Measurements from ENCODE around the gene PRND. TPM values are rescaled to one million over a fixed set of nuclear protein-coding genes. Genes with fewer than 3 reads are reported as not detected.

PRND gene
- total and polyA plus RNA-seq, 2 donors (not counting 1 experiment from before 2014, with no cell fraction given): not detected

DNA sequence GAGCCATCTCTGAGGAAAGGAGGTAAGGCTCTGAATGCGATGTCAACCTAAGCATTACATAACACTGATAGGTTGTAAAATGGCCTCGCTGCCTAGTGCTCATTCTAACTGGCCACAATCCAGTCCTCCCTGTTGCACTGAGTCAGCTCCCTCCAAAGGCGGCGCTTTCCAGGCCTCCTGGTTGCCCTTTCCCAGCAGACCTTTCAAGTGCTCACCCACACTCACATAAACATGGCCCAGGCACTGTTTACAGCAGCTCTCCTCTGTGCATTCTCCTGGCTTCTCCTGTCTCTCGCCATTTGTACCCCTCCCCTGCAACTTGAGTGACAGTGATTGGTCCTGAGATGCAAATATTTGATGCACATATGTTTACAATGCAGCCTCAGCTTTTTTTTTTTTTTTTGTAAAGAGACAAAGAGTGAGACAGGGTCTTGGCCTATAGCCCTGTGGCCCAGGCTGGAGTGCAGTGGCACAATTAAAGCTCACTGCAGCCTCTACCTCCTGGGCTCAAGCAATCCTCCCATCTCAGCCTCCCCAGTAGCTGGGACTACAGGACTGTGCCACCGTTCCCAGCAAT lies 36.8 kb upstream of the PRND start:
- Histone ChIP-seq H3K9ac (ENCODE audit: insufficient read depth, low read length) (no peak overlapping the region), H3K9me3 (ENCODE audit: control insufficient read depth, insufficient read depth, low read depth, low read length) (no peaks in the 10 kb centered on the region), H2AFZ (ENCODE audit: low read length) (no peak overlapping the region), H3K4me3 (replicated peaks in 1 of 4; ENCODE audit: control extremely low read depth in 1 of 4, insufficient read depth in 1 of 4, low read depth in 3 of 4, low read length in 4 of 4) (no peak overlapping the region), H3K4me1 (ENCODE audit: control insufficient read depth, extremely low read depth, insufficient read depth, low read length) (no peaks in the 10 kb centered on the region), H3K27ac (ENCODE audit: insufficient read depth, low read length) (no peak overlapping the region), H3K79me2 (ENCODE audit: control insufficient read depth, insufficient read depth, low read length) (peaks cover 14% of the 10 kb centered on the region), H3K36me3 (ENCODE audit: control insufficient read depth, insufficient read depth, low read length) (no peaks in the 10 kb centered on the region), H3K4me2 (ENCODE audit: extremely low read depth, insufficient read depth, low read length) (no peak overlapping the region), H3K27me3 (ENCODE audit: control insufficient read depth, insufficient read depth, low read length) (peaks cover 2% of the 10 kb centered on the region), H4K20me1 (ENCODE audit: control insufficient read depth, extremely low read depth, insufficient read depth, low read length) (no peaks in the 10 kb centered on the region)
- no peak for TF ChIP-seq EZH2 (IDR thresholded peaks at IDR 0.05; ENCODE audit: low read length, missing control alignments)
- TF ChIP-seq, protein P1, sequence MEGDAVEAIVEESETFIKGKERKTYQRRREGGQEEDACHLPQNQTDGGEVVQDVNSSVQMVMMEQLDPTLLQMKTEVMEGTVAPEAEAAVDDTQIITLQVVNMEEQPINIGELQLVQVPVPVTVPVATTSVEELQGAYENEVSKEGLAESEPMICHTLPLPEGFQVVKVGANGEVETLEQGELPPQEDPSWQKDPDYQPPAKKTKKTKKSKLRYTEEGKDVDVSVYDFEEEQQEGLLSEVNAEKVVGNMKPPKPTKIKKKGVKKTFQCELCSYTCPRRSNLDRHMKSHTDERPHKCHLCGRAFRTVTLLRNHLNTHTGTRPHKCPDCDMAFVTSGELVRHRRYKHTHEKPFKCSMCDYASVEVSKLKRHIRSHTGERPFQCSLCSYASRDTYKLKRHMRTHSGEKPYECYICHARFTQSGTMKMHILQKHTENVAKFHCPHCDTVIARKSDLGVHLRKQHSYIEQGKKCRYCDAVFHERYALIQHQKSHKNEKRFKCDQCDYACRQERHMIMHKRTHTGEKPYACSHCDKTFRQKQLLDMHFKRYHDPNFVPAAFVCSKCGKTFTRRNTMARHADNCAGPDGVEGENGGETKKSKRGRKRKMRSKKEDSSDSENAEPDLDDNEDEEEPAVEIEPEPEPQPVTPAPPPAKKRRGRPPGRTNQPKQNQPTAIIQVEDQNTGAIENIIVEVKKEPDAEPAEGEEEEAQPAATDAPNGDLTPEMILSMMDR (conservative IDR thresholded peaks at IDR 0.05 in 1 of 2, IDR thresholded peaks at IDR 0.05 in 1 of 2; ENCODE audit: low read depth in 1 of 2, low read length in 2 of 2): no peak
- DNase-seq (ENCODE audit: low read depth in 2 of 2): peak; percentile 76 to 79

DNA sequence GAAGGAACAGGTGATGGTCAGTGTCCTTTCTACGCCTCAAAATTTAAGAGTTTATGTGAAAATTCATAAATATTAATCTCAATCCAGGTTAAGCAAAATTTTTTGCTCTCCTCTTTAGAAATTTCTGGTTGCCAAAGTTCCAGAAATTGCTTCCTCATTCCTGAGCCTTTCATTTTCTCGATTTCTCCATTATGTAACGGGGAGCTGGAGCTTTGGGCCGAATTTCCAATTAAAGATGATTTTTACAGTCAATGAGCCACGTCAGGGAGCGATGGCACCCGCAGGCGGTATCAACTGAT lies 35.8 kb upstream of the PRND start:
- H2AFZ ChIP-seq (ENCODE audit: low read length): peak overlapping the region; percentile 31
- H3K27me3 ChIP-seq (ENCODE audit: control insufficient read depth, insufficient read depth, low read length): no peaks in the 10 kb centered on the region
- H4K20me1 ChIP-seq (ENCODE audit: control insufficient read depth, extremely low read depth, insufficient read depth, low read length): no peaks in the 10 kb centered on the region
- H3K27ac ChIP-seq (ENCODE audit: insufficient read depth, low read length): peak overlapping the region; percentile 77
- TF ChIP-seq, protein P1 (conservative IDR thresholded peaks at IDR 0.05 in 1 of 2, IDR thresholded peaks at IDR 0.05 in 1 of 2; ENCODE audit: low read depth in 1 of 2, low read length in 2 of 2): no peak
- TF ChIP-seq EZH2 (IDR thresholded peaks at IDR 0.05; ENCODE audit: low read length, missing control alignments): no peak
- no peaks in the 10 kb centered on the region for H3K36me3 ChIP-seq (ENCODE audit: control insufficient read depth, insufficient read depth, low read length)
- H3K79me2 ChIP-seq (ENCODE audit: control insufficient read depth, insufficient read depth, low read length): peaks cover 14% of the 10 kb centered on the region
- H3K9ac ChIP-seq (ENCODE audit: insufficient read depth, low read length): peak overlapping the region; percentile 87
- DNase-seq (ENCODE audit: low read depth in 2 of 2): no peak
- peak overlapping the region; percentile 50 to 76 (median 66) for H3K4me3 ChIP-seq (replicated peaks in 1 of 4; ENCODE audit: control extremely low read depth in 1 of 4, insufficient read depth in 1 of 4, low read depth in 3 of 4, low read length in 4 of 4)
- H3K9me3 ChIP-seq (ENCODE audit: control insufficient read depth, insufficient read depth, low read depth, low read length): no peaks in the 10 kb centered on the region
- H3K4me2 ChIP-seq (ENCODE audit: extremely low read depth, insufficient read depth, low read length): peak overlapping the region; percentile 73
- no peaks in the 10 kb centered on the region for H3K4me1 ChIP-seq (ENCODE audit: control insufficient read depth, extremely low read depth, insufficient read depth, low read length)

DNA sequence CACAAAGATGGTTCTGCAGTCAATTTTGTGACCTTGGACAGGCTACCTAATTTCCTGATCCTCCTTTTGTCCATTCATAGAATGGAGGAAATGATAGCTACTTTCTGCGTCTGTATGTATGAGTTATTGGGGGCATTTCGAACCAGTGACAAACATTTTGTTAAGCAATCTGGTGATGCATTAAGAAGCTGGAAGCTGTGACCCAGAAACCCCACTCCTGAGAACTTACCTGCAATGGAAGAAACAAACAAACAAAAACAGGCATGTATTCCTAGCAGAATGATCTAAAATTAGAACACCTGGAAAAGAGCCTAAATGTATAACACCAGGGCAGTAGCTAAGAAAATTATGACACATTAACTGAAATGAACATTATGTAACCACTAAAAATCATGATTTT lies 33.4 kb upstream of the PRND start:
- H2AFZ ChIP-seq (ENCODE audit: low read length): no peak overlapping the region
- TF ChIP-seq EZH2 (IDR thresholded peaks at IDR 0.05; ENCODE audit: low read length, missing control alignments): no peak
- TF ChIP-seq, protein P1 (conservative IDR thresholded peaks at IDR 0.05 in 1 of 2, IDR thresholded peaks at IDR 0.05 in 1 of 2; ENCODE audit: low read depth in 1 of 2, low read length in 2 of 2): no peak

More for the DNA sequence above, 33.4 kb upstream of the PRND start:
- Histone ChIP-seq H3K36me3 (ENCODE audit: control insufficient read depth, insufficient read depth, low read length) (no peaks in the 10 kb centered on the region), H3K27me3 (ENCODE audit: control insufficient read depth, insufficient read depth, low read length) (no peaks in the 10 kb centered on the region), H3K79me2 (ENCODE audit: control insufficient read depth, insufficient read depth, low read length) (peaks cover 27% of the 10 kb centered on the region), H3K9ac (ENCODE audit: insufficient read depth, low read length) (no peak overlapping the region), H3K27ac (ENCODE audit: insufficient read depth, low read length) (no peak overlapping the region), H3K4me2 (ENCODE audit: extremely low read depth, insufficient read depth, low read length) (no peak overlapping the region), H4K20me1 (ENCODE audit: control insufficient read depth, extremely low read depth, insufficient read depth, low read length) (no peaks in the 10 kb centered on the region), H3K9me3 (ENCODE audit: control insufficient read depth, insufficient read depth, low read depth, low read length) (no peaks in the 10 kb centered on the region), H3K4me1 (ENCODE audit: control insufficient read depth, extremely low read depth, insufficient read depth, low read length) (no peaks in the 10 kb centered on the region), H3K4me3 (replicated peaks in 1 of 4; ENCODE audit: control extremely low read depth in 1 of 4, insufficient read depth in 1 of 4, low read depth in 3 of 4, low read length in 4 of 4) (no peak overlapping the region)
- no peak for DNase-seq (ENCODE audit: low read depth in 2 of 2)
